GM11168 (cell line): ENCODE measurements around the gene BOLA1.
"Not testable (repeated sequence)": the region's sequence is repeated elsewhere in the genome, so short reads cannot be mapped to it uniquely, and the experiment has no call there.

ENCODE experiments used
- in situ Hi-C: fragments of 300-500 bp; cut with MboI; formaldehyde crosslinking; loops from one replicate; pipeline ENCODE4 v1.12.0; 2022; ENCODE audit warnings: low sequenced_read_pairs; ENCODE audit not compliant: unreplicated experiment

Gene BOLA1

DNA sequence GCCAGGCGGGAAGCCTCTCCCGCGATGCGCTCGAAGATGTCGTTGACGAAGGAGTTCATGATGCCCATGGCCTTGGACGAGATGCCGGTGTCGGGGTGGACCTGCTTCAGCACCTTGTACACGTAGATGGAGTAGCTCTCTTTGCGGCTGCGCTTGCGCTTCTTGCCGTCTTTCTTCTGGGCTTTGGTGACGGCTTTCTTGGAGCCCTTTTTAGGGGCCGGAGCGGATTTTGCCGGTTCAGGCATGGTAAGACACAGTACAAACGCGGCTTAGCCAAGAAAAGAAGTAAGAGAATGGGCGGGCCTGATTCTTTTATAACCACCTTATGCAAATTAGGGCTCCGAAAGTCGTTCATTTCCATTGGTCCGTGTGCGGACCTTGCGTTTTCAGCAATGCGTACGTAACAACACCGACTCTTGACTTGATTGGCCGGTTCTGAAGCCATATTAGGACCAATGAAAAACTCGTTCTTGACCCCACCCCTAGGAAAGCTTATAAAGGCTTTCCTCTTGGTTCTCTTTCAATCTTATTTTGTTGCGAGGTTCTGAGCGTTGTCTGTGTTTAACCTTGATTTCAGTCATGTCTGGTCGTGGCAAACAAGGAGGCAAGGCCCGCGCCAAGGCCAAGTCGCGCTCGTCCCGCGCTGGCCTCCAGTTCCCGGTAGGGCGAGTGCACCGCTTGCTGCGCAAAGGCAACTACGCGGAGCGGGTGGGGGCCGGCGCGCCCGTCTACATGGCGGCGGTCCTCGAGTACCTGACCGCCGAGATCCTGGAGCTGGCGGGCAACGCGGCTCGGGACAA lies 12.8 kb upstream of the BOLA1 start:
- in situ Hi-C loops: no loop called here

DNA sequence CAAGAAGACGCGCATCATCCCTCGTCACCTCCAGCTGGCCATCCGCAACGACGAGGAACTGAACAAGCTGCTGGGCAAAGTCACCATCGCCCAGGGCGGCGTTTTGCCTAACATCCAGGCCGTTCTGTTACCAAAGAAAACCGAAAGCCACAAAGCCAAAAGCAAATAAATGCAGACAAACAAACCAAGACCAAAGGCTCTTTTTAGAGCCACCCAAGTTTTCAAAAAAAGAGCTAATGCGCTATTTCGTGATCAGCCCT lies 12.2 kb upstream of the BOLA1 start:
- in situ Hi-C loops: not testable (repeated sequence)

DNA sequence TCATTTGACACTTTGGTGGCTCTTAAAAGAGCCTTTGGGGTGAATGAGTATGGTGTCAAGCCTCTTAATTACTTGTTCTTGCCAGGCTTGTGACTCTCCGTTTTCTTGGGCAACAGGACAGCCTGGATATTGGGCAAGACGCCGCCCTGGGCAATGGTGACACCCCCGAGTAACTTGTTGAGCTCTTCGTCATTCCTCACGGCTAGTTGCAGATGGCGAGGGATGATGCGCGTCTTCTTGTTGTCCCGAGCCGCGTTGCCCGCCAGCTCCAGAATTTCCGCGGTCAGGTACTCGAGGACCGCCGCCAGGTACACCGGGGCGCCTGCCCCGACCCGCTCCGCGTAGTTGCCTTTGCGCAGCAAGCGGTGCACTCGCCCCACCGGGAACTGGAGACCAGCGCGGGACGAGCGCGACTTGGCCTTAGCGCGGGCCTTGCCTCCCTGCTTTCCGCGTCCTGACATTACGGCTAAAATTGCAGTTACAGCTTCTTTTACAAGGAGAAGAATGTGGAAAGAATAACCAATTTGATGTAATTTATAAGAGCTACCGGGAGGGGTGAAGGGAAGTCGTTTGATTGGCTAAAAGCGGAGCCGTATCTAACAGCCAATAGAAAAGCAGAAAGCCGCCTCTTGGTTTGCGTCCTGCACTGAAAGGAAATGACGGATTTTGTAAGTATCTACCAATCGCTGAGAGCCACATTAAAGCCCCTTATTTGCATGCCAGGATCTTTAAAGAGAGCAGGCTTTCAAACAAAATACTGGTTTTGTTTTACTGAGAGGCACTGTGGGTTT lies 11.7 kb upstream of the BOLA1 start:
- in situ Hi-C loops: no loop called here

DNA sequence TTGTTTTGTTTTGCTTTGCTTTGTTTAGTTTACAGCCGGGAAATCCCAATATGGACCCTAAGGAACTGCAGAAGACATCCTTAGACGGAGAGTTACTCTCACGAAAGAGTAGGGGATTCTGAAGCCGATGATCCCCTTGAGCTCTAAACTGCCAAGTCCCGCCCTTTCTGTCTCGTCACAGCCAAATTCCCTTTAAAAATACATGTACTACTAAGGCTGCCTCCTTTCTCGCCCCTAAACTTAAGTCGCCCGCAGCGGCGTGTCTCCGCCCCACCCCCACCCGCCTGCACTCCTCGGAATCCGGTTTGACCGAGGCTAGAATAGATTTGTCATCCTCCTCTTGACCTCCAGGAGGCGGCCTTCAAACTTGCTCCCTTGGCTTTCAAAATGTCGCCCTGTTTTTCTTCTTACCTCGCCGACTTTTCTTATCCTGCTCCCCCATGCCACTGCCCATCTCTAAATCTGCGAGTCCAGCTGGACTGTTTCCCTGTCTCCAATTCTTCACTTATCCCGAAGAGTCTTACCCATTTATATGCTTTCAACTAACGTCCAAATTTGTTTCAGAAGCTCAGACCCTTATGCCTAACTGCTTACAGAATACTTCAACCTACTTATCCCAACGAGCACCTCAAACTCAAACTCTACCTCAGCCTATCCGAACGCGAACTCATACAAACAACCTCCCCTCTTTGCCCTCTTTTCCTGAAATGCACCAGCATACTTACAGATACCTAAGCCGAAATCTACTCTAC lies 10.9 kb upstream of the BOLA1 start:
- in situ Hi-C loops: no loop called here

DNA sequence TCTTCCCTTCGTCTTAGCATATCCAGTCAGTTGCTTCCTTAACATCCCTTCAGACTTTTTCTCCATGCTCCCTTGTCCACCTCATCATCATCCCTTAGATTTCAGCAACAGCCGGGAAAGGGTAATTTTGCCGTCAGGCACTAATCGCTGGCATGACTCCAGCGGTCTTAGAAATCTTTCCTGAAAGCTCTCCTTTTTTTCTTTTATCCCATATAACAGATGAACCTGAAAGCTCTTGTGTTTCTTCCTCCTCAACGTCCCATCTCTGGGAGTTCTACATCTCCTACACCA lies 10.4 kb upstream of the BOLA1 start:
- in situ Hi-C loops: no loop called here

DNA sequence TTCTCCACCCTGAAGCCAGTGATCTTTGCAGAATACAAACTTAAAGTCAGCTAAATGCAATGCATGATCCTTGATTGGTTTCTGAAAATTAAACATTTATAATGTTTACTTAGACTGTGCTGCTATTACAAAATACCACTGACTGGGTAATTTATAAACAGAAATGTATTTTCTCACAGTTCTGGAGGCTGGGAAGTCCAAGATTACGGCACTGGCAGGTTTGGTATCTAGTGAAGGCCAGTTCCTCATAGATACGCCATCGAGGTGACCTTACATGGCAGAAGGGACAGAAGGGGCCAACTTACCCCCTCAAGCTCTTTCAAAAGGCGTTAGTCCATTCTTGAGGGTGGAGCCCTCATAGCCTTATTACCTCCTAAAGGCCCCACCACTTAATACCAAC lies 2.8 kb upstream of the BOLA1 start:
- in situ Hi-C loops: no loop called here

DNA sequence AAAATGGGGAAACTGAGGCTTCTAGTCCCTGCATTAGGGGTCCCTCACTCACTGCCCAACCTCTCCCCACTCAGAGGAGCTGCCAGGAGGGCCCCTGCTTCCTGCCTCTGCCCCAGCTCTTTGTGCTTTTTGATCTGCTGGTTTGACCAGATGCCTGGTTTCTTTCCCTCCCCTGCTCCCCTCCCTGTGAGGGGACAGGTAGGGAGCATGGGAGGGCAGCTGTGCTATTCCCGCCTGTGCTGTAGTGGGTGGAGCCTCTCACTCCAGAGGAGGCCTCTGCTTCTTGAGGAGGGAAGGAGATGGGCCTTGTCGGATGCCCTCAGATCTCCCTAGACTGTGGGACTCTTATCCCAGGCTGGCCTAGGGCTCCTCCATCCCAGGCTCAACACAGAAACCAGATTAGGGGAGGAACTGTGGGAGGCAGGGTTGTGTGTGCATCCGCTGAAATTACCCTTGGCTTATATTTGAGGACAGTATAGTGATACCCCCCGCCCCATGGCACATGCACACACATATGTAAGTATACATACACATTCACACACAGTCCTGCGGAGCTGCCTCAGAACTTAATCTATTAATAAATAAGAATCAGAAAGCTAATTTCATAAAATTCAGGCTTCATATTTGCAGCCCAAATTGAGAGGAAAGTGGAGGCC lies 4.6 kb downstream of the BOLA1 start:
- in situ Hi-C loops: no loop called here

DNA sequence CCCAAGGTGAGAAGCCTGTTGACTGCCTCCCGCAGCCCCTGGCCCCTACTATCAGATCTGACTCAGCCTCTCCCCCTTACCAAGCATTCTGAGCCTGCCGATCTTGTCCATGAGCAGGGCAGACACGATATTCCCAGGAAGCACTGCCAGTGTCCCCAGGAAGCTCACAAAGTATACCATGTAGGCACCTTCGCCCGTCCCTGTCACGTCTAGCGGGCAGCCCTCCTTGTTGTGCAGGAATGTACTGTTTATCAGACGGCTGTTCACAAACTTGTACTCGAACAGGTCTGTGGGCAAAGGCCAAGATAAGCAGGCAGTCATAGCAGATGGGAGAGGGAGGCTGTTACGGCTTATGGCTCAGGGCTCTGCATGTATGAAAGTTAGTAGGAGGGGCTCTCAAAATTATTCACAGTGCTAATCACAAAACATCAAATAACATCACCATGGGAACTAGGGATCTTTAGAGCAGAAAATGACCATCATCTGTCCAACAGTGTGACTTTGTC lies 7.3 kb downstream of the BOLA1 start:
- in situ Hi-C loops: no loop called here

DNA sequence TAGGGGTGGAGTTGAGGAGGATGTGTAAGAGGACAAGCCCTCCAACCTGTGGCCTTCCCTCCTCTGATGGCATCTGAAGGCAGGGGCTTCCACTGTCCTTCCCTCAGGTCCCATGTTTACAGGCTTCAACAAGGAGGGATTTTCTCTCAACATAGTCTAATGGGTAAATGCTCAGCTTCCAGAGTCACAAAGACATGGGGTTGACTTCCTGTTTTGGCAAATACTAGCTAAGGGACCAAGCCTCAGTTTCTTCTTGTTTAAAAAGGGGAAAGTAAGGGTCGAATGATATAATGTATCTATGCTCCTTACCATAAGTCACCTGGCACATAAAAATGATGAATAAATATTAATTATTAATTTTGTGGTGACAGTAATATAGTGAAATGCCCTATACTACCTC lies 15.2 kb downstream of the BOLA1 start:
- in situ Hi-C loops: no loop called here

DNA sequence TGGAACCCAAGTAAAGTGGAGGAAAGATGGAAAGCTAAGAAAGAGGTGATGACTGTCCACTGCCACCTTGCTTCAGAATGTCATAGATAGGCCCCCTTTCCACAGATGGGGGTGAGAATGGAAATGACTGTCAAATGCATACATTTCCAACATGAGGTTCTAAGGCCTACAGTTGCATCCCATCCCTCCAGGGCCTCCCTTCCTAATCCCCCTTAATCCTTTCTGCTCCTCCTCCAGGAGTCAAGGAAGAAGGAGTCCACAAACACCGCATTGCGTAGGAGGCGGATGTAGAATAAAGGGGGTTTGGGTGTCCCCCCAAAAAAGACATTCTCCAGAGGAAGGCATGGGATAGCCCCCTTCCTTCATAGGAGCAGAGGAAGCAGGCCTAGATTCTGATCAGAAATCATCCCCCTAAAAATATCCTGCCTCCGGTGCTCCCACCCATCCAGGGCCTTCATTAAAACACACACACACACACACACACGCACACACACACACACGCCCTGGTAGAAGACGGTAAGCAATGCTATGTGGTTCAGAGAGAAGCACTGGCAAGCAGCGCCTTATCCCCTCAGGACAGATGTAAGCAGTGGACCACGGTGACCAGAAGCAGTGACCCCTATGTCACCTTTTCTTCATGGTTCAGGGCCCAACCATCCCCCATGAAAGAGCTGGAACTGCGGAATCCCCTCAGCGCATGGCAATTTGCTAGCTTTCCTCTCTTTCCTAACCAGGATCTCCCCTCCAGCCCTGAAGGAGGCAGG lies 16.2 kb downstream of the BOLA1 start:
- in situ Hi-C loops: no loop called here

DNA sequence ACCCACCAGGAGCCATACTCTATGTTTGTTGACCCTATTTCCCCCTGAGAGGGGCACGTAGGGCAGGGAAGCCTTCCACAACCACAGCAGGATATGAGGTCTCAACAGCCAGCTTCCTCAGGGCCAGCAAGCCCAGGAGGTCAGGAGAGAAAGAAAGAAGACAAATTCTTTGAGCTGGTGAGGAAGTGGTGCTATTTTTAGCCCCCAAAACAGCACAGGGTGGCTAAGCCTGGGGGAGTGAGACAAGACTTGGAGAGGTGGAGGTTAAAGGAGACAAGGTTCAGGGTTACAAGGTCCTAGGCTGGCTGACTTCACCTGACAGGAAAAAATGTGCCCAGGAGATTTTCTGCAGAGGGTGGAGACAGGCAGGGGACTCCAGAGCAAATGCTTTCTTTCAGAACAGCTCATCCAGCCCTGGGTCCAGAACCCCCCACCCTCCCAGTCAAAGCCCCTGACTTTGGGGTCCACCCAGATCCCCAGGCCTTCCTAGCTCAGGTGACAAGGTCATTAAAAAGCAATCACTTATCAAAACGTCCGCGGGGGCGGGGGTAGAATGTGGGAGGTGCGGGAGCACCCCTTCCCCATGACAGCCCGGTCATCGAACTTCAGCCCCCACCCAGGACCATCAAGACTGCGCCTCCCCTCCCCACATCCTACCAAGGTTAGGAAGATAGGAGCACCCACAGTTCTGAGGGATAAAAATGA lies 17.0 kb downstream of the BOLA1 start:
- in situ Hi-C loops: no loop called here

DNA sequence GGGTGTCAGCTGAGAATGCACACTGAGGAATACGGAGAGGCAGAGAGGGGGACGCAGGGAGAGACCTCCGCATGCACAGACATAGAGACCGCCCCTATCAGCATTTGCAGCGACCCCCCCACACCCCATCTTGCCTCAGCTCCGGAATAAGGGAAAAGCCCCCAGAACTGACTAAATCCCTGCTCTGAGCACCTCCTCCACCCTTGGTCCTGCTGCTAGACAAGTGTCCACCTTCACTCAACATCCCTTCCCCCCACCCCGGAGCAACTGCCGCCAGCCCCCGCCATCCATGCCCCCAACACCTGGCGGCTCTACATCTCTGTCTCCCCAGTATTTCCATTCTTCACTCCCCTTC lies 17.5 kb downstream of the BOLA1 start:
- in situ Hi-C loops: no loop called here

DNA sequence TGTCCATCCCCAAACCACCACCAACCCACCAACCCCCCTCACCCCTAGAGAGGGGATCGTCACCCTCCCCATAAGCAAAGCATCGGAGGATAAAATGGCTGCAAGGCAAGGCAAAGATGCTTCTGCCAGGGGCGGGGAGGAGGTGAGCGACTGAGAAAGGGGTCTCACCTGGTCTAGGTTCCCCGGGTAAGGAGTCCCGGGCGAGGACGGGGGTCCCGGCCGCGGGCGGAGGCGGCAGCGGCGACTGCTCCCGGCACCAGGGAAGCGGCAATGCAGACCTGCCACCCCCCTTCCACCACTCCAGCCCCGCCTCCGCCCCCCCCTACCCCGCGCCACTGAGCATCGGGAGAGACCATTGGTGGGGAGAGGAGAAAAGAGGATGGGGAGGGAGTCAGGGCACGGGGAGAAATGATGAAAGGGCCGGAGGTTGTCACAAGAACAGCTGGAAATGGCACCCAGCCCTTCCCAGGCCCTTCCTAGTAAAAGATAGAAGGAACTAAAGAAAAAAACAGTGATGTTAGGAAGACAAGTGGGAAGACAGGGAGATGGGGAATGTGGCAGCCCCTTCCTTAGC lies 18.3 kb downstream of the BOLA1 start, which contains the start of gene SV2A:
Gene SV2A, minus strand, starts transcription at position 274 of the 574 bp plus-strand sequence. CDS start 4,004 bp downstream, outside the sequence.
- in situ Hi-C loops: no loop called here

DNA sequence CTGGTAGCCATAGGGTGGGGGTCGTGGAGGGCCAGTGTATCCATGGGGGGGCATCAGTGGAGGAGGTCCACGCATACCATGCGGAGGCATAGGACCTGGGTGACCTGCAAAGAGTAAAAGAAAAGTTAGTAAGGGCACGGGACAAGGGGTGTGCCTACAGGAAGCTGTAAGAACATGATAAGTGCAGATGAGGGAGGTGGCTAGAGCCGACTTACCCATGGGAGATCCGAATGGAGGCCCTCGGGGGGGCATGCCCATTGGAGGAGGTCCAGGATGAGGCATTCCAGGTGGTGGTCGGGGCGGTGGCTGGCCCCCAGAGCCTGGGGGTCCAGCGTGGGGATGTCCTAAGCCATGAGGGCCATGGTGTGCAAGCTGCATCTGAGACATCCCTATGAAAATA lies 24.3 kb downstream of the BOLA1 start:
- in situ Hi-C loops: no loop called here

DNA sequence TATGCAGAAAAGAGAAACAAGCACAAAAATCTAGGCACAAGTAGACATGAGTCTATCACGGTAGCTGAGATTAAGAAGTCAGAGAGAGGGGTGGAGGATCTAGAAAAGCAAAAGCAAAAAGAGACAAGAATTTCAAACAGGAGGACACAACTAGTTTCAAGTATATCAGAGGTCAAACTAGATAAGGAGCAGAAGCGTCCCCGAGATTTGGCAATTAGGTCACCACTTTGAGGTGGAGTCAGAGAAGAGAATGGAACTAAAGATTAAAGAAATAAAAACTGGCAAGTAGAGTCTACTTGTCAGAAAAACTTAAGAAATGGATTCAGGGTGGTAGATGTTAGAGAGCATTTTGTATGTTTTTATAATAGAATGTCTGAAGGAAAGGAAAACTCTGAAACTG lies 26.0 kb downstream of the BOLA1 start:
- in situ Hi-C loops: no loop called here

DNA sequence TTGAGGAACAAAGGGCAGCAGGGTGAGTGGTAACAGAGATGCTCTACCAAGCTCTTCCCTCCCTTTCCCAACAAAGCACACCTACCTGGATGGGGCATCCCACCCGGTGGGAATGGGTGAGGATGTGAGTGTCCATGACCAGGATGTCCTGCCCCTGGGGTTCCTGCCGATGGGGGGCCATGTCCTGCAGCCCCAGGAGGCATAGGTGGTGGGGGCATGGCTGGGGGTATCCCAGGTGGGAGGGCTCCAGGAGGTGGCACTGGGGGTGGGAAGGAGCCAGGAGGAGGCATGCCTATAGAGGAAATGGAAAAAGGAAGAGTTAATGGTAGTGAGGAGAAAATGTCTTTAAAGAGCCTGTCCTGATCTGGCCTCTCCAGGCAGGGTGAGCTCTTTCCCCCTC lies 26.4 kb downstream of the BOLA1 start:
- in situ Hi-C loops: no loop called here

DNA sequence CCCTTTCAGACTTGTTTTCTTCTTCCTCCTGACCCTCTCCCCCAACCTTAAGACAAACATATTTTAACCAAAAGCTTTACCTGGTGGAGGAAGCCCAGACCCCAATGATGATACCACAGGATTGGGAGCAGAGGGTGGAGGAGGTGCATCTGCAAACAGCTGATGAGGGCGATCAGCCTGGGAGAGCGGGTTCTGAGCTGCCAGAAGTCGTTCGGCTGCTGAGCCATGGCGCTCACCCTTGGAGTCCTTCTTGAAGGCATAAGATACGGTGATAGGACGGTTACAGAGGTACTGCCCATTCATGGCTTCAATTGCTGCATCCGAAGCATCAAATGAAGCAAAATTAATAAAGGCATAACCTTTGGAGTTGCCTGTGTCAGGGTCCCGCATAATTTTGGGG lies 26.9 kb downstream of the BOLA1 start:
- in situ Hi-C loops: no loop called here

DNA sequence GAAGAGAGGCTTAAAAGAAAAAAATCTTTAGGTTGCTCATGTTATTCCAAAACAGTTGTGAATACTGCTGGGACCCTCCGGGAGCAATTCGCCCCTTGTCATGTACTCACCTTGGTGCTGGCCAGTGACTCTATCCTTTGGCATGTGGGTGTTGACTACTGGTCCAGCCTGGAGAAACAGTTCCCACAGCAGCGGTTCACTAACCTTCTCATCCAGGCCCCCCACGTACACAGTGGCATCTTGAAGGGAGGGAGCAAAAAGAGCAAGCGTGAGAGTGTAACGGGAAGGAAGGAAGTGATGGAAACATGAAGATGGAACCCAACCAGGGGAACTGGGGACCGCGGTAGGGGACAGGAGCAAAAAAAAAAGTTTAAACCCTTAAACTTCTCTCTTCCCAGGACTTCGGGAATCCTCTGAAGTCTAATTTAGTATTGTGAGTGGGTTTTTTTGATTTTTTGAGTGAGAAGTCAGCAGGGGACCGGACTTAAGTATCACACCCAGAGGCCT lies 27.7 kb downstream of the BOLA1 start:
- in situ Hi-C loops: no loop called here
